GM04504 (cell line): ENCODE data around the gene LRRK1.

Experiments used
- DNase-seq: peaks from one replicate; pipeline ENCODE4 v3.0.0-alpha.2; 2012; ENCODE audit warnings: low read depth

LRRK1 gene

GRCh38 chr15:100973351-100974111 is 54.4 kb downstream of the LRRK1 start:
- no peak for DNase-seq

DNA sequence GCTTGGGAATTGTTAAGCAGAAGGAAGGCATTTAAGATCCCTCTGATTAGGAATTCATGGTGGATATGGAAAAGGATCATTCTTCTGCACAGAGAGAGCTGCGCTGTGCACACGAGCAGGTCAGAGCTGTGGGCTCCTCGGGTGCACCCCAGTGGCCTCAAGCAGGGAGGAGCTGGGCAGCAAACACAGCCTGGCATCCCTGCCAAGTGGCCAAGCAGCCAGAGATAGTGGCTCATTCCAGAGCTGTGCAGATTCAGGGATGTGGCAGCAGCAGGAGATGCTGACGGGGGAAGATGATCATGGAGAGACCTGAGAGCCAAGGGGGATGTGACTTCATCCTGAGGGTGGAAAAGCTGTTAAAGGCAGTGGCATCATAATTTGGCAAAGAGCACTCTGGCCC is 55.9 kb downstream of the LRRK1 start:
- no peak for DNase-seq

DNA sequence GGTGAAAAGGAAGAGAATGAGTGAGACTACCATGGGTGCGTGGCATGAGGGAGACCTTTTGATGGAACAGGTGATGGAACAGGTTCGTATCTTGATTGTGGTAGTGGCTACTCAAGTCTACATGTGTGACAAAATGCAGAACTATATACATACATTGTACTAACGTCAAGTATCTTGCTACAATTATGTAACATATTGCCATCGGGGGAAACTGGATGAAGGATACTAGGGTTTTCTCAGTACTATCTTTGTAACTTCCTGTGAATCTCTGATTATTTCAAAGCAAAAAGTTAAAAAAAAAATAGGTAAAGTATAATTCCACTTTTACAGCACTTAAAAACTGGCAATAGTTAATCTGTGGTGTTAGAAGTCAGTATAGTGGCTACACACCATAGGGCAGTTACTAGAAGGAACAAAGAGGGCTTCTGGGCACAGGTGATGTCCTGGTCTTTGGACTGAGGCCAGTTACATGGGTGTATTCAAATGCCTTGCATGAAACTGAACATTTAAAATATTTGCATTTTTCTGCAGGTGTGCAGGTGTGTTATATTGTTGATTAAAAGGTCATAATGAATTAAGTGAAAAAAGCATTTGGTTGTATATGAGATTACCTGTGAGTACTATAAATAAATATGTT is 61.4 kb downstream of the LRRK1 start:
- no peak for DNase-seq

DNA sequence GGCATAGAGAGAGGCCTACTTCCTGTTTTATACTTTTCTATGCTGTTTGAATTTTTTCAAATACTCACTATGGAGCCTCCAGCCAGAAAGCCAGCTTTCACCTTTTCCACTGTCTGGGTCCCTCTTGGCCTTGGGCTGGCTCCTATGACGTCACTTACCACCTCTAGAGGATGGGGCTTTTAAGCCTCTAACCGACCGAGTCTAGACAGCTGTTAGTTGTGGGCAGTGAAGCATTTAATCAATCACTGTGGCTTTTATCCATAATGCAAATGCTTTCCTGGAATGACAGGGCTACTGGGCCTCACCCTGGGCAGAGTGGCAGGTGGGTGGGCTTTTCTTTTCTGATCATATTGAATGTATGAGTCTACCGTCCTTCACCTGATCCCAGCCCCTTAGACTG is 61.9 kb downstream of the LRRK1 start:
- DNase-seq, result no peak

- no peak for DNase-seq
These were observed 64.1 kb downstream of the LRRK1 start for GRCh38 chr15:100983221-100983620.

GRCh38 chr15:100985401-100985800 is 66.2 kb downstream of the LRRK1 start:
- DNase-seq, result no peak

DNA sequence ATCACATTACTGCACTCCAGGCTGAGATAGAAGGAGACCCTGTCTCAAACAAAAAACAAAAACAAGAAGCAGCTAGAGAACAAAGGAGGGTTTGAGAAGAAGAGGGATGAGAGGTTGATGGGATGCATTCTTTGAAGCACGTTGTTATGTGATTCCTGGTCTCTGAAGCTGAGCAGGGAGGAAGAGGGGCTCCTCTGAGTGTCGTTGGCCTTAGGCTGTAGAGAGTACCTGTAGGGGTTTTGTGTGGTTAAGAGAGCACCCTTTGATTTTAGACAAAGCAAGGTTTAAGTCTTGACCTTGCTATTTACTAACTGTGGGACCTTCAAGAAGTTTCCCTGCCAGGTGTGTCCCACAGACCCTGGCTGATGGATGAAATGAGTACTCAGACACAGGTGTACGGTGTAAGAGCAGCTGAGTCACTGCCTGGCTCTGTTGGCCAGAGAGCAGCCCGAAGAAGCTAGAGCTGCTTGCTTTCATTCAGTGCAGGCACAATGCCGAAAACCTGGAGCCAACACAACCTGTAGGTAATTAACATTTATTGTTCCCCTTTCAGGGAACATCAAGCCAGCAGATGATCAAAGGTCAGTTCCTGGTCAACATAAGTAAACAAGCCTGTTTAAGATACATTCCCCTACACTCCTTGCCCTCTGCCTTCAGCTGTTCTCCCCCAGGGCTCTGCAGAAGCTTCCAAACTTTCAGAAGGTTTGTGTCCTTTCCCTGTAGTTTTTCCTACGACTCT is 67.2 kb downstream of the LRRK1 start:
- DNase-seq, result no peak

DNA sequence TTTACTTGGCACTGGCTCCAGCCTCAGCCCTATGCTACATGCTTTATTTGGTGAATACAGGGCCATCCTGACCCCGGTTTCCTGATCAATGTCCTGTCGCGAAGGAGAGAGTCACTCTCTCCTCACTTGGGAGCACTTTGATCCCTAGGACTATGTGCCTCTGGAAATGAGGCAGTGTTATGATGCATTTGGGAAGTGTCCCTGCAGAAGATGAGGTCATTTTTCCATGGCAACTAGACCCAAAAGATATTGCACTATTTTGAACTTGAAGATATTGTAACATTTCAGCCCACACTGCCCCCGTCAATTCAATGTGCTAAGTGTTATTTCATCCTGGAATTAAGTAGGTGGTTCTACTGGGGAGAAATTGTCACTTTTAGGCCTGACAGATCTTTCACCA is 68.0 kb downstream of the LRRK1 start:
- DNase-seq, result no peak

- DNase-seq, result no peak
These were observed 69.1 kb downstream of the LRRK1 start for GRCh38 chr15:100988297-100988696.

GRCh38 chr15:100988857-100989256 is 69.7 kb downstream of the LRRK1 start:
- DNase-seq, result no peak

- no peak for DNase-seq
These were observed 75.7 kb downstream of the LRRK1 start for GRCh38 chr15:100994597-100995446.

GRCh38 chr15:100995471-100996430 is 76.6 kb downstream of the LRRK1 start:
- DNase-seq, result no peak

DNA sequence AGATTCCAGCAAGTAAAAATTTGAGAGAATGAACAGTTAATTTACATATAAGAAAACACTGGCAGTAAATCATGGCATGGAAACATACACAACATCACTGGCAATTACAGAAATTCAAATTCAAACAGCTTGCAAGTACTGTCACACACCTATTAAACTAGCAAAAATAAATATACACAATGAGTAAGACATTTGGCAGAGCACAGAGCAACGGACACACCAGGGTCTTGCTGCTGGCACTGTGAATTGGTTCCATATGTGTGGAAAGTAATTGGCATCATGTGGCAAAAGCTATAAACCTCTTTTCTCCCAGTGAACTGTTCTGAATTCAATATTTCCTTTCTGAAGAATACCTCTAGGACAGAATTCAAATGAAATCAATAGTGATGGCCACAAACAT is 78.3 kb downstream of the LRRK1 start:
- peak; percentile 58 for DNase-seq

DNA sequence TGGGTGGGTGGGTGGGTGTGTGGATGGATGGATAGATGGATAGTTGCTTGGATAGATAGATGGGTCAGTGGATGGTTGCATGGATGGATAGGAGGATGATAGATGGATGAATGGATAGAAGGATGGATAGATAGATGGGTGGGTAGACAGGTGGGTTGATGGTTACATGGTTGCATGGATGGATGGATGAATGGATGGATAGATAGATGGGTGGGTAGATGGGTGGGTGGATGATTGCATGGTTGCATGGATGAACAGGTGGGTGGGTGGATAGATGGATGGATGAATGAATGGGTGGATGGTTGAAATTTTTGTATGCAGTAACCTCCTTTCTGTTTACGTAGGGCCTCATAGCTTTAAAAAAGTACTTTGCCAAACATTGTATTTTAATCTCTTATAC is 79.5 kb downstream of the LRRK1 start:
- DNase-seq, result no peak

DNA sequence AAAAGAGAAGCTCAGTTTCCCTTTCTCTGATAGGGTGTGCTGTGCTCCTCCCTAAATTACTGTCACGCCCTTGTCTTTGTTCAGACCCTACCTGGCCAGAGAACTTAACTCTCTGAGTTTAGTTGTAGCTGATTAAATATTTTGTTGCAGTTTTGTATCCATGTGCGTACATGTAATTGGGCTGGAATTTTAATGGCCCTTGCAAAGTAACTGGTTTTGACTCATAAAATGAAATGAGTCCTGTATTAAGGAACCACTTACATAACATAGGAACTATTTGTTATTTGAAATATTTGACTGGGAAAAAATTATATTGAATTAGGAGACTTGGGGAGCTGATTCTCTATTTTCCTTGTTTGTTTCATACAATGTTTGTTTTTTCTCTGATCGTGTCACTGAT is 80.2 kb downstream of the LRRK1 start:
- DNase-seq, result peak; percentile 49

GRCh38 chr15:101000271-101000681 is 81.1 kb downstream of the LRRK1 start:
- DNase-seq, result peak; percentile 48

DNA sequence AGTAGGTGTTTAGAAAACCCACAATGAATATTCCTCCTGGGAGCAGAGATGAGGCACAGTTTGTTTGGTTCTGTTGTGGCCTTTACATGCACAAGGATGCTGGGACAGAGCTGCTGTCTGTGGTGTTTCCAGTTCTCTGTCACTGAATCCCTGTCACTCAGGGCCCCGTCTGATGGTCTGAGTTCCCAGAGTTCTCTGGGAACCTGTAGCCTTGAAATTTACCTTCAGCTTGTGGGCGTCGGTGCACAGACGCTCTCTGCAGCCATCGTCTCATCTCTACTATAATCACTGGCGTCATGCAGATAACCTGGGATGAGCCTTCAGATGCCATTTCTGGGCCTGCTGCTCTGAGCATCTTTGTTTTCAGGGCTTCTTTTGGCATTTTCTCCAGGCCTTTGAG is 81.9 kb downstream of the LRRK1 start:
- no peak for DNase-seq

- no peak for DNase-seq
These were observed 82.6 kb downstream of the LRRK1 start for GRCh38 chr15:101001796-101002195.

DNA sequence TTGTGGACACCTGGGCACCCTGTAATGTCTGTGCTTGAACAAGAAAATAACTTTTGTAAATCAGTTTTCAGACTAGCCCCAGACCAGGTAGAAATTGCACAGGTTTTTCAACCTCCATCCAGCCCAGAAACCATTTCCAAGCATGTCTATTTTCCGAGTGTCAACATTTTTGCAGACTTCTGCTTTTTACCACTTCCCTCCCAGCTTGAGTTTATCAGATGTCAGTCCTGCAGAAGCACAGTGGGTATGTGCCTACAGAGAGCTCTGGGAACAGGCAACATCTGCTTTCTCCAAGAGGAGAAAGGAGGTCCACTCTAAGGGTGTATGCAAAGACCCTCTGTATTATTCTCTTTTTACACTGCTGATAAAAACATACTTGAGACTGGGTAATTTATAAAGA is 83.9 kb downstream of the LRRK1 start:
- no peak for DNase-seq

DNA sequence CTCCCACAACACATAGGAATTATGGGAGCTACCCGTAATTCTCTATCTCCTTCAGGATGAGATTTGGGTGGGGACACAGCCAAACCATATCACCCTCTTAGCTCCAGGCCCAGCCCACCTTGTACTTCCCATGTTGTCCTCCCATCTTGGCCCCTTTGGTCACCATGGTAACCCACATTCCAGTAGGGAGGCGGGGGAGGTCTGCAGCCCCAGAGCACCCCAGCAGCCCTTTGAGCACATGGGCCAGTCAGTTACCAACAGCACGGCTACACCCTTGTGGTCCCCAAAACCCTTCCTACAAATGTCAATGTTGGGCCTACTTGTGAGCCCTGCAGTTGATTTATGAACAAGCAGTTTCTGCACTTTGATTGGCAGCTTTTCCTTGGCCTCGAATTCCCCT is 84.5 kb downstream of the LRRK1 start:
- no peak for DNase-seq

DNA sequence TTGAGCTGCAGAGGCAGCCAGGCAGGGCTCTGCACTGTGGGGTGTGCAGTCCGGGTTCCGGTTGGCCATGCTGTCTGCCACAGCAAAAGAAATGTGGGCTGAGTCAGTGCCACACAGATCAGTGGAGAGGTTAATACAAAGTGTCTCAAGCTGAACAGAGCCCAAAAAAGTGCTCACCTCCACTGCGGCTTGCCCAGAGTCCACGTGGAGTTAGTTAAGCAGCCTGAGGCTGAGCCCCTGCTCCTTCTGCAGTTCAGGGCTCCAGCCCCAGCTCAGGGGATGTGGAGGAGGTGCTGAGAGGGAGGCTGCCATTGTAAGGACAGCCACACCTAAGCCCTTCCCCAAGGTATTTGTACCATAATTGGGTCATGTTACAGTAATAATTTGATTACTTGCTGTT is 85.3 kb downstream of the LRRK1 start:
- no peak for DNase-seq
